Gastrocnemius medialis (tissue), 4 donors: ENCODE measurements around the gene MOCS2.

Experiments
- CTCF ChIP-seq, 5 experiments: fragments of 450-650 bp in 3 of 5; fragments of 200-600 bp in 2 of 5; sonication (generic) in 2 of 5; IDR thresholded peaks in 4 of 5; conservative IDR thresholded peaks in 1 of 5; 1 replicate in 4 of 5; 2 replicates in 1 of 5; pipeline ENCODE4 v1.5.1; 2016 to 2019; ENCODE audit warnings: antibody characterized with exemption in 5 of 5, mild to moderate bottlenecking in 3 of 5, moderate library complexity in 3 of 5
- POLR2A ChIP-seq, 2 donors: fragments of 450-650 bp; IDR thresholded peaks; one replicate each; pipeline ENCODE4 v1.6.1; 2017; ENCODE audit warnings: antibody characterized with exemption in 2 of 2, mild to moderate bottlenecking in 2 of 2, moderate library complexity in 2 of 2

GRCh38 chr5:53123702-53124101, 14.1 kb upstream of the MOCS2 start:
- TF ChIP-seq CTCF (IDR thresholded peaks at IDR 0.05 in 4 of 5, conservative IDR thresholded peaks at IDR 0.05 in 1 of 5) (peak in 1 of 5 experiments; percentile 20), POLR2A (IDR thresholded peaks at IDR 0.05) (no peak)
